Prostate gland (tissue), 2 donors: ENCODE measurements around the gene JAKMIP3. TPM values are rescaled to one million over a fixed set of nuclear protein-coding genes. Genes with fewer than 3 reads are reported as not detected.
A peak's percentile ranks its signal among the peaks of the same experiment; 100 is the strongest.

Source experiments
- DNase-seq: peaks from one replicate; pipeline ENCODE4 v3.0.0-alpha.2; 2019; ENCODE audit warnings: low spot score
- H3K27ac ChIP-seq, 2 donors: fragments of 200-600 bp; sonication (generic); 2 replicates each; pipeline ENCODE4 v1.5.1; 2017 to 2019
- H3K27me3 ChIP-seq: fragments of 200-600 bp; sonication (generic); replicated peaks from 2 replicates; pipeline ENCODE4 v1.5.1; 2019; ENCODE audit not compliant: insufficient read depth
- H3K36me3 ChIP-seq, 2 donors: fragments of 200-600 bp; sonication (generic); 1 replicate in 1 of 2; 2 replicates in 1 of 2; pipeline versions ENCODE4 v1.5.1 to v1.8.1; 2017 to 2019
- H3K4me1 ChIP-seq: fragments of 200-600 bp; sonication (generic); replicated peaks from 2 replicates; pipeline ENCODE4 v1.5.1; 2019
- H3K4me3 ChIP-seq, 2 donors: fragments of 200-600 bp; sonication (generic); 2 replicates each; pipeline ENCODE4 v1.5.1; 2017 to 2019
- H3K9me3 ChIP-seq: fragments of 200-600 bp; sonication (generic); 2 replicates; pipeline ENCODE4 v1.5.1; 2017
- CTCF ChIP-seq, 4 experiments: fragments of 200-600 bp in 2 of 4; fragments of 450-650 bp in 2 of 4; sonication (generic) in 2 of 4; IDR thresholded peaks; 1 replicate in 3 of 4; 2 replicates in 1 of 4; pipeline ENCODE4 v1.5.1; 2016 to 2019; ENCODE audit warnings: antibody characterized with exemption in 4 of 4, mild to moderate bottlenecking in 2 of 4, moderate library complexity in 2 of 4
- POLR2A ChIP-seq: fragments of 450-650 bp; IDR thresholded peaks from one replicate; pipeline ENCODE4 v1.6.1; 2016; ENCODE audit warnings: antibody characterized with exemption, mild to moderate bottlenecking
- POLR2AphosphoS5 ChIP-seq: sonication (generic); formaldehyde crosslinking; IDR thresholded peaks from one replicate; pipeline ENCODE4 v1.6.1; 2017; ENCODE audit warnings: antibody characterized with exemption
- WGBS: methylation state at CpG from one replicate; pipeline ENCODE4 v1.1.5; 2018; 5-methylcytosine and 5-hydroxymethylcytosine counted together
- intact Hi-C: fragments of 100-400 bp; cut with DNase I; formaldehyde crosslinking; loops from one replicate; pipeline ENCODE4 v1.14.2; 2022
- total RNA-seq, 2 donors: library from RNA; depleted of rRNA; stranded (reverse); fragments of >200 nt; gene quantifications; one replicate each; pipeline ENCODE4 v1.1.0, GENCODE V29; 2016

The JAKMIP3 gene
- total RNA-seq: 1 to 10 TPM; 2.6 to 3.4 TPM

GRCh38 chr10:132065491-132066105, at the start of gene JAKMIP3:
TSS of gene JAKMIP3 (plus strand) at chr10:132065946. CDS start at chr10:132104809, 38,863 bp downstream.
- peak; percentile 76 for TF ChIP-seq POLR2AphosphoS5
- peak in 1 of 4 experiments; percentile 6 for TF ChIP-seq CTCF (IDR thresholded peaks at IDR 0.05)
- no peak for TF ChIP-seq POLR2A
- Histone ChIP-seq H3K9me3 (no peaks in the 10 kb centered on the region), H3K4me3 (peak within 1 kb of the TSS; percentile 34 to 36), H3K4me1 (peaks cover 4% of the 10 kb centered on the region), H3K36me3 (no peaks in the 10 kb centered on the region), H3K27me3 (no peaks in the 10 kb centered on the region), H3K27ac (peak within 1 kb of the TSS; percentile 79 to 81)
- intact Hi-C loops: no loop called here
- 7% methylated on average over 34 of the region's 35 CpGs for WGBS
- DNase-seq: peak; percentile 62

GRCh38 chr10:132016514-132016913, 49.2 kb upstream of the JAKMIP3 start:
- TF ChIP-seq POLR2A (no peak), CTCF (IDR thresholded peaks at IDR 0.05) (no peak), POLR2AphosphoS5 (no peak)
- DNase-seq: no peak
- Histone ChIP-seq H3K4me3 (no peak overlapping the region), H3K9me3 (no peaks in the 10 kb centered on the region), H3K4me1 (peaks cover 10% of the 10 kb centered on the region), H3K27me3 (no peaks in the 10 kb centered on the region), H3K36me3 (no peaks in the 10 kb centered on the region), H3K27ac (peak overlapping the region; percentile 71 to 77)
- 75% methylated on average over 6 of the region's 6 CpGs for WGBS
- intact Hi-C loops: no loop called here

- no peaks in the 10 kb centered on the region for H3K27me3 ChIP-seq
- no peaks in the 10 kb centered on the region for H3K9me3 ChIP-seq
- H3K27ac ChIP-seq: peak overlapping the region in 1 of 2 donors; percentile 77
- no peak for DNase-seq
- intact Hi-C loops: no loop called here
- peaks cover 7% of the 10 kb centered on the region for H3K4me1 ChIP-seq
- no peak overlapping the region for H3K4me3 ChIP-seq
- H3K36me3 ChIP-seq: no peaks in the 10 kb centered on the region
- TF ChIP-seq CTCF (IDR thresholded peaks at IDR 0.05): no peak
- TF ChIP-seq POLR2AphosphoS5: no peak
- TF ChIP-seq POLR2A: no peak
- 93% methylated on average over 5 of the region's 5 CpGs for WGBS
Measured at GRCh38 chr10:132018446-132018845, 47.3 kb upstream of the JAKMIP3 start.

- Histone ChIP-seq H3K4me3 (no peak overlapping the region), H3K27me3 (no peaks in the 10 kb centered on the region), H3K36me3 (no peaks in the 10 kb centered on the region), H3K4me1 (peaks cover 5% of the 10 kb centered on the region), H3K27ac (no peak overlapping the region), H3K9me3 (no peaks in the 10 kb centered on the region)
- intact Hi-C loops: no loop called here
- no peak for DNase-seq
- WGBS: 94% methylated on average over 7 of the region's 7 CpGs
- TF ChIP-seq POLR2A (no peak), POLR2AphosphoS5 (no peak), CTCF (IDR thresholded peaks at IDR 0.05) (no peak)
Measured at GRCh38 chr10:132019366-132019765, 46.4 kb upstream of the JAKMIP3 start.

GRCh38 chr10:132020456-132020855, 45.3 kb upstream of the JAKMIP3 start:
- intact Hi-C loops: no loop called here
- peaks cover 5% of the 10 kb centered on the region for H3K4me1 ChIP-seq
- no peak for TF ChIP-seq POLR2A
- TF ChIP-seq POLR2AphosphoS5: no peak
- TF ChIP-seq CTCF (IDR thresholded peaks at IDR 0.05): no peak

More at GRCh38 chr10:132020456-132020855, 45.3 kb upstream of the JAKMIP3 start:
- H3K27ac ChIP-seq: no peak overlapping the region
- DNase-seq: no peak
- no peaks in the 10 kb centered on the region for H3K27me3 ChIP-seq
- H3K4me3 ChIP-seq: no peak overlapping the region
- no peaks in the 10 kb centered on the region for H3K36me3 ChIP-seq
- WGBS: 90% methylated on average over 13 of the region's 13 CpGs
- H3K9me3 ChIP-seq: no peaks in the 10 kb centered on the region
